Measurements from ENCODE around the gene MMP24.

MMP24 gene

DNA sequence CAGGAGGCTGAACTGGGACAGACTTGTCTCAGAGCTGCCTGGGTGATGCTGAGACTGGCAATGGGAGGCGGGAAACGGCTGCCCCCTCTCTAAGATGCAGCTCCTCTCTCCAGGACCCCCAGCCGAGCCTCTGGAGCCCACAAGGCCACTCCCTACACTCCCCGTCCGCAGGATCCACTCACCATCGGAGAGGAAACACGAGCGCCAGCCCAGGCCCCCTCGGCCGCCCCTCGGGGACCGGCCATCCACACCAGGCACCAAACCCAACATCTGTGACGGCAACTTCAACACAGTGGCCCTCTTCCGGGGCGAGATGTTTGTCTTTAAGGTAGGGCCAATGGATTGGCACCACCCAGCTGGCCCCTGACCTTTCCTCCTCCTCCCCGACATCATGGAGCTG is 40.6 kb downstream of the MMP24 start:
- no peak overlapping the region for H3K27ac ChIP-seq (ENCODE audit: insufficient read depth in 1 of 2, low read depth in 1 of 2, low read length in 2 of 2, poor library complexity in 1 of 2, severe bottlenecking in 2 of 2)
- no peak overlapping the region for H3K4me3 ChIP-seq (ENCODE audit: control insufficient read depth in 1 of 7, extremely low read depth in 1 of 7, insufficient read depth in 4 of 7, low read depth in 2 of 7, low read length in 6 of 7)
- CTCF ChIA-PET = interaction anchor here (0.7 to 6.7 kb wide), 4 partner anchors 9 to 172 kb away, joined by 3 to 35 read pairs (median 4); partner anchors contain the start of gene EDEM2
- WGBS (ENCODE audit: insufficient coverage) = 98% methylated on average over 15 of the region's 16 CpGs
- H3K36me3 ChIP-seq (ENCODE audit: control insufficient read depth in 4 of 4, insufficient read depth in 4 of 4, low read length in 3 of 4) = peaks cover 2 to 36% (median 12%) of the 10 kb centered on the region in 4 experiments
- DNase-seq = no peak
- H3K9me3 ChIP-seq (ENCODE audit: control extremely low read depth in 1 of 5, control insufficient read depth in 4 of 5, insufficient read depth in 2 of 5, low read depth in 1 of 5, low read length in 4 of 5) = no peaks in the 10 kb centered on the region
- H3K27me3 ChIP-seq (replicated peaks in 2 of 5; ENCODE audit: control insufficient read depth in 4 of 5, insufficient read depth in 5 of 5, low read length in 4 of 5) = no peaks in the 10 kb centered on the region
- POLR2A ChIA-PET = no interaction called here
- peaks cover 0 to 3% (median 0%) of the 10 kb centered on the region in 4 experiments for H3K4me1 ChIP-seq (ENCODE audit: control extremely low read depth in 1 of 4, control insufficient read depth in 4 of 4, insufficient read depth in 4 of 4, low read length in 3 of 4)

GRCh38 chr20:35269055-35269781 is 42.7 kb downstream of the MMP24 start:
- POLR2A ChIA-PET = no interaction called here

GRCh38 chr20:35270021-35270902 is 43.8 kb downstream of the MMP24 start:
- H3K4me3 ChIP-seq (ENCODE audit: control insufficient read depth in 1 of 7, extremely low read depth in 1 of 7, insufficient read depth in 4 of 7, low read depth in 2 of 7, low read length in 6 of 7) = no peak overlapping the region
- H3K27ac ChIP-seq (ENCODE audit: insufficient read depth in 1 of 2, low read depth in 1 of 2, low read length in 2 of 2, poor library complexity in 1 of 2, severe bottlenecking in 2 of 2) = no peak overlapping the region
- ChIA-PET POLR2A (no interaction called here), CTCF (interaction anchor here (0.6 to 6.7 kb wide), 5 partner anchors 34 to 142 kb away, joined by 3 to 35 read pairs (median 3); partner anchors contain the start of gene EDEM2)
- no peaks in the 10 kb centered on the region for H3K4me1 ChIP-seq (ENCODE audit: control extremely low read depth in 1 of 4, control insufficient read depth in 4 of 4, insufficient read depth in 4 of 4, low read length in 3 of 4)
- H3K27me3 ChIP-seq (replicated peaks in 2 of 5; ENCODE audit: control insufficient read depth in 4 of 5, insufficient read depth in 5 of 5, low read length in 4 of 5) = no peaks in the 10 kb centered on the region
- H3K36me3 ChIP-seq (ENCODE audit: control insufficient read depth in 4 of 4, insufficient read depth in 4 of 4, low read length in 3 of 4) = peaks cover 0 to 51% (median 17%) of the 10 kb centered on the region in 4 experiments
- DNase-seq = no peak
- WGBS (ENCODE audit: insufficient coverage) = 97% methylated on average over 17 of the region's 19 CpGs
- H3K9me3 ChIP-seq (ENCODE audit: control extremely low read depth in 1 of 5, control insufficient read depth in 4 of 5, insufficient read depth in 2 of 5, low read depth in 1 of 5, low read length in 4 of 5) = no peaks in the 10 kb centered on the region

More at GRCh38 chr20:35269055-35269781, 42.7 kb downstream of the MMP24 start:
- peak; percentile 24 to 51 (median 30) for DNase-seq
- WGBS (ENCODE audit: insufficient coverage) = 92% methylated on average over 12 of the region's 14 CpGs
- Histone ChIP-seq H3K36me3 (ENCODE audit: control insufficient read depth in 4 of 4, insufficient read depth in 4 of 4, low read length in 3 of 4) (peaks cover 0 to 42% (median 12%) of the 10 kb centered on the region in 4 experiments), H3K4me1 (ENCODE audit: control extremely low read depth in 1 of 4, control insufficient read depth in 4 of 4, insufficient read depth in 4 of 4, low read length in 3 of 4) (peaks cover 0 to 3% (median 0%) of the 10 kb centered on the region in 4 experiments), H3K4me3 (ENCODE audit: control insufficient read depth in 1 of 7, extremely low read depth in 1 of 7, insufficient read depth in 4 of 7, low read depth in 2 of 7, low read length in 6 of 7) (no peak overlapping the region), H3K27me3 (replicated peaks in 2 of 5; ENCODE audit: control insufficient read depth in 4 of 5, insufficient read depth in 5 of 5, low read length in 4 of 5) (no peaks in the 10 kb centered on the region), H3K9me3 (ENCODE audit: control extremely low read depth in 1 of 5, control insufficient read depth in 4 of 5, insufficient read depth in 2 of 5, low read depth in 1 of 5, low read length in 4 of 5) (no peaks in the 10 kb centered on the region), H3K27ac (ENCODE audit: insufficient read depth in 1 of 2, low read depth in 1 of 2, low read length in 2 of 2, poor library complexity in 1 of 2, severe bottlenecking in 2 of 2) (no peak overlapping the region)
- CTCF ChIA-PET = interaction anchor here (0.7 to 6.7 kb wide), 8 partner anchors 11 to 436 kb away, joined by 3 to 35 read pairs (median 4); partner anchors contain the start of gene EDEM2

DNA sequence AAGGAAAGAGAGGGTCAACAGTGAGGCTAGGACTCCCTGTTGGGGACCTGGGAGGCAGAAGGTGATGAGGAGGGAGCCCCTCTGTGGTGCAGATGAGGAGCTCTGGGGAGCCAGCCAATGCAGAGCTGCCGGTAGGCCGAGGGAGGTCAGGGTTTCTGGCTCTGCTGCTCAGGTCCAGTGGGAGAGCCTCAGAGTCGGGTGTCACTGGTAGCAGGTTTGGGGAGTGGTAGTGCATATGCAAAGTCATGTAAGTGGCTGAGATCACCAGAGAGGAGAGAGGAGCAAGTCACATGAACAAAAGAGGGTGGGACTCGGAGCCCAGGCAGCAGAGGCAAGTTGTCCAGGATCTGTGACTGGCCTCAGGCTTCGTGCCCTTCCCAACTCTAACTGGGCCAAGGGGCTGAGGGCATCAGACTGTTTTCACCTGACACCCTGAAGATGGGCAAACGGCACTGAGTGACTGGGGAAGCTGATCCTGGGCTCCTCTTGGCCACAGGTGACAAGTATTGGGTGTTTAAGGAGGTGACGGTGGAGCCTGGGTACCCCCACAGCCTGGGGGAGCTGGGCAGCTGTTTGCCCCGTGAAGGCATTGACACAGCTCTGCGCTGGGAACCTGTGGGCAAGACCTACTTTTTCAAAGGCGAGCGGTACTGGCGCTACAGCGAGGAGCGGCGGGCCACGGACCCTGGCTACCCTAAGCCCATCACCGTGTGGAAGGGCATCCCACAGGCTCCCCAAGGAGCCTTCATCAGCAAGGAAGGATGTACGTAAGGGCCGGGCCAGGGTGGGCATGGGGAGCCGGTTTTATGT is 44.8 kb downstream of the MMP24 start:
- WGBS (ENCODE audit: insufficient coverage) = 95% methylated on average over 18 of the region's 20 CpGs
- Histone ChIP-seq H3K4me3 (ENCODE audit: control insufficient read depth in 1 of 7, extremely low read depth in 1 of 7, insufficient read depth in 4 of 7, low read depth in 2 of 7, low read length in 6 of 7) (no peak overlapping the region), H3K27ac (ENCODE audit: insufficient read depth in 1 of 2, low read depth in 1 of 2, low read length in 2 of 2, poor library complexity in 1 of 2, severe bottlenecking in 2 of 2) (peak overlapping the region in 1 of 2 experiments; percentile 2), H3K27me3 (replicated peaks in 2 of 5; ENCODE audit: control insufficient read depth in 4 of 5, insufficient read depth in 5 of 5, low read length in 4 of 5) (no peaks in the 10 kb centered on the region), H3K9me3 (ENCODE audit: control extremely low read depth in 1 of 5, control insufficient read depth in 4 of 5, insufficient read depth in 2 of 5, low read depth in 1 of 5, low read length in 4 of 5) (no peaks in the 10 kb centered on the region), H3K36me3 (ENCODE audit: control insufficient read depth in 4 of 4, insufficient read depth in 4 of 4, low read length in 3 of 4) (peaks cover 0 to 57% (median 24%) of the 10 kb centered on the region in 4 experiments), H3K4me1 (ENCODE audit: control extremely low read depth in 1 of 4, control insufficient read depth in 4 of 4, insufficient read depth in 4 of 4, low read length in 3 of 4) (peaks cover 0 to 1% (median under 1%) of the 10 kb centered on the region in 4 experiments)
- POLR2A ChIA-PET = no interaction called here
- DNase-seq = no peak
- CTCF ChIA-PET = interaction anchor here (0.6 to 6.7 kb wide), 4 partner anchors 33 to 125 kb away, joined by 3 to 35 read pairs (median 4); partner anchors contain the start of gene EDEM2

- WGBS (ENCODE audit: insufficient coverage) = 99% methylated on average over 6 of the region's 7 CpGs
- Histone ChIP-seq H3K9me3 (ENCODE audit: control extremely low read depth in 1 of 5, control insufficient read depth in 4 of 5, insufficient read depth in 2 of 5, low read depth in 1 of 5, low read length in 4 of 5) (no peaks in the 10 kb centered on the region), H3K27ac (ENCODE audit: insufficient read depth in 1 of 2, low read depth in 1 of 2, low read length in 2 of 2, poor library complexity in 1 of 2, severe bottlenecking in 2 of 2) (no peak overlapping the region), H3K27me3 (replicated peaks in 2 of 5; ENCODE audit: control insufficient read depth in 4 of 5, insufficient read depth in 5 of 5, low read length in 4 of 5) (no peaks in the 10 kb centered on the region), H3K36me3 (ENCODE audit: control insufficient read depth in 4 of 4, insufficient read depth in 4 of 4, low read length in 3 of 4) (peaks cover 0 to 51% (median 26%) of the 10 kb centered on the region in 4 experiments), H3K4me1 (ENCODE audit: control extremely low read depth in 1 of 4, control insufficient read depth in 4 of 4, insufficient read depth in 4 of 4, low read length in 3 of 4) (peaks cover 1 to 7% (median 6%) of the 10 kb centered on the region in 4 experiments), H3K4me3 (ENCODE audit: control insufficient read depth in 1 of 7, extremely low read depth in 1 of 7, insufficient read depth in 4 of 7, low read depth in 2 of 7, low read length in 6 of 7) (no peak overlapping the region)
- ChIA-PET CTCF (interaction anchor here (1.2 to 6.7 kb wide), 4 partner anchors 32 to 176 kb away, joined by 3 to 35 read pairs (median 4); partner anchors contain the start of gene EDEM2), POLR2A (no interaction called here)
- DNase-seq = no peak
These were observed 45.4 kb downstream of the MMP24 start for GRCh38 chr20:35271904-35272303.

DNA sequence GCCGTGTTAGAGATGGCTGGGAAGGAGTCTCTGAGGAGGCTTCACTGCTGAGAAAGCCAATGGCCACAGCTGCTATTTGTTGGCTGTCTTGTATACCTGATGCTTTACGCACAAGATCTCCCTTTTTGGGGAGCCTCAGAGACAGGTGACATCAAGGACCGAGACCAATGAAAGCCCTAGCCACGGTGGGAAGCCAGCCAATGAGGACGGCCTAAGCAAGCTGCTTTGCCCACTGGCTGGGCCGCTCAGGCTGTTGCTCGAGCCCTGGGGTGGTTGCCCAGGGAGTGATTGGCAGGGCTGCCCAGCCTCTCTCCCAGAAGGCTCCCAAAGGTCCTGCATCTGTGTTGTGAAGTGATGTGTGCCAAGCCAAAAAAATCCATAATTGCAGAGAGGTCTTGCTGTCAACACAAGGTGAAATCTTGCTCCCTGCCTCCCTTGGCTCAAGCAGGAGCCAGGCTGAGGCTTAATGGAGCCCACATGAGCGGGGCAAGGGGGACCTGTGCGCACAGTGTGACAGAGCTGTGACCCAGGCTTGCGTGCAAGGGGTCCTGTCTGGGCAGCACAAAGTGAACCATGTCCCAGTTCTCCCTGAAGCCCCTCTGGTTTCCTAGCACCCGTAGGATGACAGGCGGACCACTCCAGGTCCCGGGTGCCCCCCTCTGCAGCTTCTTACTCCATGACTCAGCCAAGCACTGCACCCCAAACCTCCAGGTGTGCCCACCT is 47.1 kb downstream of the MMP24 start:
- peaks cover 0 to 40% (median 24%) of the 10 kb centered on the region in 4 experiments for H3K36me3 ChIP-seq (ENCODE audit: control insufficient read depth in 4 of 4, insufficient read depth in 4 of 4, low read length in 3 of 4)
- POLR2A ChIA-PET = interaction anchor here (0.6 kb wide), 1 partner anchor 126 kb away, joined by 3 read pairs; no protein-coding TSS in a partner anchor
- no peaks in the 10 kb centered on the region for H3K9me3 ChIP-seq (ENCODE audit: control extremely low read depth in 1 of 5, control insufficient read depth in 4 of 5, insufficient read depth in 2 of 5, low read depth in 1 of 5, low read length in 4 of 5)
- H3K27ac ChIP-seq (ENCODE audit: insufficient read depth in 1 of 2, low read depth in 1 of 2, low read length in 2 of 2, poor library complexity in 1 of 2, severe bottlenecking in 2 of 2) = no peak overlapping the region
- peaks cover 2 to 17% (median 15%) of the 10 kb centered on the region in 4 experiments for H3K4me1 ChIP-seq (ENCODE audit: control extremely low read depth in 1 of 4, control insufficient read depth in 4 of 4, insufficient read depth in 4 of 4, low read length in 3 of 4)
- no peak overlapping the region for H3K4me3 ChIP-seq (ENCODE audit: control insufficient read depth in 1 of 7, extremely low read depth in 1 of 7, insufficient read depth in 4 of 7, low read depth in 2 of 7, low read length in 6 of 7)
- WGBS (ENCODE audit: insufficient coverage) = 95% methylated on average over 13 of the region's 13 CpGs
- DNase-seq = peak in 2 of 3 donors; percentile 18 to 19
- CTCF ChIA-PET = interaction anchor here (0.6 to 6.7 kb wide), 4 partner anchors 30 to 1560 kb away, joined by 3 to 35 read pairs (median 4); partner anchors contain the start of gene EDEM2
- H3K27me3 ChIP-seq (replicated peaks in 2 of 5; ENCODE audit: control insufficient read depth in 4 of 5, insufficient read depth in 5 of 5, low read length in 4 of 5) = no peaks in the 10 kb centered on the region
